ENCODE data around the gene DENND2D. TPM values are rescaled to one million over a fixed set of nuclear protein-coding genes. Genes with fewer than 3 reads are reported as not detected.

DENND2D gene
- total RNA-seq, 1 experiment from 2014 or later, result 2.1 TPM

GRCh38 chr1:111204983-111205713, 4.7 kb upstream of the DENND2D start (continued):
- no peak for TF ChIP-seq ZNF425 (CRISPR knock-in tag; conservative IDR thresholded peaks at IDR 0.05)

GRCh38 chr1:111204201-111204982, 3.9 kb upstream of the DENND2D start:
- no peak overlapping the region for H3K27ac Mint-ChIP-seq
- H3K36me3 Mint-ChIP-seq, result no peaks in the 10 kb centered on the region
- peaks cover 55% of the 10 kb centered on the region for H3K27me3 Mint-ChIP-seq (ENCODE audit: low read depth)
- DNase-seq (ENCODE audit: low spot score) (no peak), ATAC-seq (peak; percentile 54)
- peak overlapping the region; percentile 62 for H3K4me3 Mint-ChIP-seq
- no peak for TF ChIP-seq ZNF425 (CRISPR knock-in tag; conservative IDR thresholded peaks at IDR 0.05)
- 0 out of 2 replicates have a peak, but pooled peaks have one; percentile 43 for TF ChIP-seq ZNF121 (CRISPR knock-in tag; IDR thresholded peaks at IDR 0.05)
- no peak for TF ChIP-seq SMAD4 (CRISPR knock-in tag; IDR thresholded peaks at IDR 0.05)
- TF ChIP-seq GABPB1 (CRISPR knock-in tag; IDR thresholded peaks at IDR 0.05), result no peak
- peak; percentile 51; the same call in 1 of the 2 replicates for TF ChIP-seq E2F5 (CRISPR knock-in tag; IDR thresholded peaks at IDR 0.05)
- TF ChIP-seq ELF4 (CRISPR knock-in tag; IDR thresholded peaks at IDR 0.05; ENCODE audit: low read depth), result 0 out of 2 replicates have a peak, but pooled peaks have one; percentile 23
- TF ChIP-seq HMGXB4 (CRISPR knock-in tag; IDR thresholded peaks at IDR 0.05), result peak; percentile 63; the same call in 1 of the 2 replicates
- TF ChIP-seq MYBL2 (CRISPR knock-in tag; IDR thresholded peaks at IDR 0.05), result no peak
- no peak for TF ChIP-seq ZNF232 (CRISPR knock-in tag; IDR thresholded peaks at IDR 0.05)
- no peak for TF ChIP-seq IRF2 (CRISPR knock-in tag; IDR thresholded peaks at IDR 0.05; ENCODE audit: borderline replicate concordance, low read depth)
- TF ChIP-seq ZNF263 (CRISPR knock-in tag; IDR thresholded peaks at IDR 0.05; ENCODE audit: low read depth), result 0 out of 2 replicates have a peak, but pooled peaks have one; percentile 31
- TF ChIP-seq RORB (CRISPR knock-in tag; IDR thresholded peaks at IDR 0.05), result no peak
- TF ChIP-seq TEAD4 (CRISPR knock-in tag; IDR thresholded peaks at IDR 0.05), result no peak
- peak; percentile 71; the same call in 1 of the 2 replicates for TF ChIP-seq MAX (CRISPR knock-in tag; IDR thresholded peaks at IDR 0.05)
- TF ChIP-seq E2F4 (CRISPR knock-in tag; IDR thresholded peaks at IDR 0.05; ENCODE audit: borderline replicate concordance, low read depth), result no peak
- H3K9me3 Mint-ChIP-seq, result no peaks in the 10 kb centered on the region
- CTCF ChIA-PET, result interaction anchor here (1.1 kb wide), 1 partner anchor 19 kb away, joined by 4 read pairs; no protein-coding TSS in a partner anchor
- POLR2A ChIA-PET, result no interaction called here
- peaks cover 26% of the 10 kb centered on the region for H3K4me1 Mint-ChIP-seq
